ENCODE results near the gene GIMAP7.
"Not testable (repeated sequence)": the region's sequence is repeated elsewhere in the genome, so short reads cannot be mapped to it uniquely, and the experiment has no call there.

GIMAP7 gene

GRCh38 chr7:150515248-150516147 lies 826 bp downstream of the GIMAP7 start:
- FAIRE-seq, result no peak

GRCh38 chr7:150516956-150517745 lies 2.5 kb downstream of the GIMAP7 start:
- FAIRE-seq, result no peak

- FAIRE-seq, result no peak
Observed at GRCh38 chr7:150519310-150519709, 4.6 kb downstream of the GIMAP7 start.

GRCh38 chr7:150520145-150520544 lies 5.5 kb downstream of the GIMAP7 start:
- FAIRE-seq, result no peak

GRCh38 chr7:150522931-150523330 lies 8.3 kb downstream of the GIMAP7 start:
- not testable (repeated sequence) for FAIRE-seq

GRCh38 chr7:150524018-150524417 lies 9.3 kb downstream of the GIMAP7 start:
- FAIRE-seq, result no peak

- FAIRE-seq, result no peak
Observed at GRCh38 chr7:150531704-150532103, 17.0 kb downstream of the GIMAP7 start.

GRCh38 chr7:150538259-150538658 lies 23.6 kb downstream of the GIMAP7 start:
- no peak for FAIRE-seq

GRCh38 chr7:150553163-150553562 lies 38.5 kb downstream of the GIMAP7 start:
- FAIRE-seq, result no peak

- no peak for FAIRE-seq
Observed at GRCh38 chr7:150556521-150557138, 42.0 kb downstream of the GIMAP7 start.

GRCh38 chr7:150560486-150560885 lies 45.8 kb downstream of the GIMAP7 start:
- FAIRE-seq, result no peak

- no peak for FAIRE-seq
Observed at GRCh38 chr7:150562919-150563318, 48.2 kb downstream of the GIMAP7 start.

GRCh38 chr7:150564006-150564405 lies 49.3 kb downstream of the GIMAP7 start:
- no peak for FAIRE-seq

GRCh38 chr7:150564566-150564965 lies 49.9 kb downstream of the GIMAP7 start:
- FAIRE-seq, result no peak

GRCh38 chr7:150565239-150565638 lies 50.6 kb downstream of the GIMAP7 start:
- no peak for FAIRE-seq

GRCh38 chr7:150566123-150566522 lies 51.5 kb downstream of the GIMAP7 start:
- no peak for FAIRE-seq

GRCh38 chr7:150566572-150566971 lies 51.9 kb downstream of the GIMAP7 start:
- no peak for FAIRE-seq

GRCh38 chr7:150567169-150567568 lies 52.5 kb downstream of the GIMAP7 start, which contains the start of gene GIMAP4:
GIMAP4 (plus strand) TSS chr7:150567390; CDS start chr7:150569902, 2,512 bp downstream.
- FAIRE-seq, result no peak

GRCh38 chr7:150567871-150568301 lies 53.2 kb downstream of the GIMAP7 start:
- FAIRE-seq, result no peak

- FAIRE-seq, result no peak
Observed at GRCh38 chr7:150568714-150569113, 54.0 kb downstream of the GIMAP7 start.

- FAIRE-seq, result no peak
Observed at GRCh38 chr7:150569245-150569955, 54.7 kb downstream of the GIMAP7 start.
